SW 1271 (cell line): ENCODE measurements around the gene OR1A2.
"Not testable (repeated sequence)": the region's sequence is repeated elsewhere in the genome, so short reads cannot be mapped to it uniquely, and the experiment has no call there.

ENCODE experiments used
- DNase-seq, 2 experiments: peaks; one replicate each; lab custom pipeline; 2025; lab: John Stamatoyannopoulos, UW

Gene OR1A2

GRCh38 chr17:3197219-3197618 lies at the start of gene OR1A2:
Gene OR1A2, plus strand, starts transcription at chr17:3197519. Its CDS starts 0 bp downstream, at chr17:3197519.
- DNase-seq, result no peak

GRCh38 chr17:3157218-3157617 lies 40.1 kb upstream of the OR1A2 start:
- no peak for DNase-seq

- no peak for DNase-seq
Measured at GRCh38 chr17:3167574-3167973, 29.7 kb upstream of the OR1A2 start.

- no peak for DNase-seq
Measured at GRCh38 chr17:3189961-3190360, 7.4 kb upstream of the OR1A2 start.

- DNase-seq, result no peak
Measured at GRCh38 chr17:3207367-3207766, 10.0 kb downstream of the OR1A2 start, which contains the start of gene OR1A1. Gene OR1A1, plus strand, starts transcription at chr17:3207667. Its CDS starts 7,954 bp downstream, at chr17:3215621.

GRCh38 chr17:3208484-3208883 lies 11.2 kb downstream of the OR1A2 start:
- no peak for DNase-seq

GRCh38 chr17:3213001-3213400 lies 15.7 kb downstream of the OR1A2 start:
- no peak for DNase-seq

GRCh38 chr17:3213587-3213986 lies 16.3 kb downstream of the OR1A2 start:
- DNase-seq, result peak in 1 of 2 experiments; percentile 2

GRCh38 chr17:3219978-3220377 lies 22.7 kb downstream of the OR1A2 start:
- not testable (repeated sequence) for DNase-seq

GRCh38 chr17:3221850-3222249 lies 24.5 kb downstream of the OR1A2 start:
- DNase-seq, result no peak

- DNase-seq, result no peak
Measured at GRCh38 chr17:3222505-3222904, 25.2 kb downstream of the OR1A2 start.

- not testable (repeated sequence) for DNase-seq
Measured at GRCh38 chr17:3224721-3225352, 27.5 kb downstream of the OR1A2 start.

GRCh38 chr17:3232300-3232699 lies 35.0 kb downstream of the OR1A2 start:
- not testable (repeated sequence) for DNase-seq

GRCh38 chr17:3238685-3239084 lies 41.4 kb downstream of the OR1A2 start:
- DNase-seq, result not testable (repeated sequence)

GRCh38 chr17:3241044-3241443 lies 43.7 kb downstream of the OR1A2 start:
- not testable (repeated sequence) for DNase-seq

GRCh38 chr17:3244841-3245240 lies 47.5 kb downstream of the OR1A2 start:
- DNase-seq, result not testable (repeated sequence)
